ENCODE measurements around the gene CLEC4G.

CLEC4G gene

DNA sequence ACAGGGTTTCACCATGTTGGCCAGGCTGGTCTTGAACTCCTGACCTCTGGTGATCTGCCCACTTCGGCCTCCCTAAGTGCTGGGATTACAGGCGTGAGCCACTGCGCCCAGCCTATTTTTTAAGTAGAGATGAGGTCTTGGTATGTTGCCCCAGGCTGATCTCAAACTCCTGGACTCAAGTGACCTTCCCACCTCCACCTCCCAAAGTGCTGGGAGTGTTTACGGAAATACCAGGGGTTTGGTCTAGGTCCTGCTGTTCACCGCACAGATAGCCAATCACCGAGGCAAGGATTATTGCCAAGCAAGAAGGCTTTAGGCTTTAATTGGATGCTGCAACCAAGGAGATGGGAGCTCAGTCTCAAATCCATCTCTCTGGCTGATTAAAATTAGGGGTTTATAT lies 11.6 kb downstream of the CLEC4G start:
- no peak for DNase-seq

DNA sequence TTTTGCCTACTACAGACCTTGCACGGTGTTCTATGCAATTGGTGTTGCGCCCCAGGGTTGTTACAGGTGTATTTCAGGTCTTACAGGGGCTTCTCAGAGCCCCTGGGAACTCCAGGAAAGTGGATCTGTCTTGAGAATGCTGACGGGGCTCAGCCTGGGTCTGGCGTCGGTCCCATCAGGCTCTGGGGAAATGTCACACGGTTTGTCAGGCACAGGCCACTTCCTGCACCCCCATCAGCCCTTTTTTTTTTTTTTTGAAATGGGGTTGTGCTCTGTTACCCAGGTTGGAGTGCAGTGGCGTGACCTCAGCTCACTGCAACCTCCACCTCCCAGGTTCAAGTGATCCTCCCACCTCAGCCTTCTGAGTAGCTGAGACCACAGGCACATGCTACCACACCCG lies 13.2 kb downstream of the CLEC4G start:
- no peak for DNase-seq

DNA sequence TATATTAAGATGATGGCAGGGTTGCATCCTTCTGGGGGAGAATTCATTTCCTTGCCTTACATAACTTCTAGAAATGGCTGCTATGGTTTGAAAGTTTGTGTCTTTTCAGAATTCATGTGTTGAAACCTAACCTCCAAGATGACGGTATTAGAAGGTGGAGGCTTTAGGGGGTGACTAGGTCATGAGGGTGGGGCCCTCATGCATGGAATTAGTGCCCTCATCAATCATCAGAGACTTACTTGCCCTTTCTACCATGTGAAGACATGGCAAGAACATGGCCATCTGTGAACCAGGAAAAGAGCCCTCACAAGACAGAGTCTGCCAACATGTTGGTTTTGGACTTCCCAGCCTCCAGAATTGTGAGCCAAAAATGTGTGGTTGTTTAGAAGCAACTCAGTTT lies 15.1 kb downstream of the CLEC4G start:
- DNase-seq, result no peak

DNA sequence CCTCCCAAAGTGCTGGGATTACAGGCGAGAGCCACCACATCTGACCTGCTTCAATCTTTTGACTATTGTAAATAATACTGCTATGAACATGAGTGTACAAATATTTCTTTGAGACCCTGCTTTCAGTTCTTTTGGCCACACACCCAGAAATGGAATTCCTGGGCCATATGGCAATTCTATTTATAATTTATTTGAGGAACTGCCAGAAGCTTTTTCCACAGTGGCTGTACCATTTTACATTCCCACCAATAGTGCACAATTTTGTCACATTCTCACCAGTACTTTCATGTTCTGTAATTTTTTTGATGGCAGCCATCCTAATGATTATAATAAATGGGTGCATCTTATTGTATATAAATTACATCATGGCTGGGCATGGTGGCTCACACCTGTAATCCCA lies 16.2 kb downstream of the CLEC4G start:
- DNase-seq, result no peak

DNA sequence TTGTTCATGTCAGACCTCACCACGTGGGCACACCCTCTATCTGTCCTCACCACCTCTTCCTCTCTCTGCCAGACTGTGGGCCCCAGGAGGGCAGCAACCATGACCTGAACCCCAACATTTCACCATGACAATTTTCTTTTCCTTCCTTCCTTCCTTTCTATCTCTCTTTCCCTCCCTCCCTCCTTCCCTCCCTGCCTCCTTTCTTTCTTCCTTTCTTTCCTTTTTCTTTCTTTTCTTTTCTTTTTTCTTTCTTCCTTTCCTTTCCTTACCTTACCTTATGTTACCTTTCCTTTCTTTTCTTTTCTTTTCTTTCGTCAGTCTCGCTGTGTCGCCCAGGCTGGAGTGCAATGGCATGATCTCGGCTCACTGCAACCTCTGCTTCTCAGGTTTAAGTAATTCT lies 21.3 kb downstream of the CLEC4G start:
- no peak for DNase-seq

DNA sequence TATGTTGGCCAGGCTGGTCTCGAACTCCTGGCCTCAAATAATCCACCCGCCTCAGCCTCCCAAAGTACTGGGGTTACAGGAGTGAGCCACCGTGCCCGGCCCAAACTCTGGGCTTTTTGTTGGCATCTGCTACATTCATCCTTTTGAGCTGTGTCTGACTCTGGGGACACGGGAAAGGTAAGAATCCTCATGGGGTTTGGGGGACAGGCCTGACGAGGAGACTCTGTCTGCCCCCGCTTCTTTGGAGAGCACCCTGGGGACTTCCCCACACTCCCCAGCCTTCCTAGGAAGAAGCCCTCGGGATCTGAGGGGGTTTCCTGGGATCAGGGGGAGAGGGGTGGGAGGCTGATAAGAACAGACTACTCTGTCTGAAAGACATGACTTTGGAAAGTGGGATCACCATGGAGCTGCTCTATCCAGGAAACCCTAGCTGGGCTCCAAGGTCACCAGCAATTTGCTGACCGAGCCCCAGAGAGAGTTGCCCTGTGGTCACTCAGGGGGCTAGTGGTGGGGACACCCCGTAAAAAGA lies 21.9 kb downstream of the CLEC4G start:
- DNase-seq, result no peak

DNA sequence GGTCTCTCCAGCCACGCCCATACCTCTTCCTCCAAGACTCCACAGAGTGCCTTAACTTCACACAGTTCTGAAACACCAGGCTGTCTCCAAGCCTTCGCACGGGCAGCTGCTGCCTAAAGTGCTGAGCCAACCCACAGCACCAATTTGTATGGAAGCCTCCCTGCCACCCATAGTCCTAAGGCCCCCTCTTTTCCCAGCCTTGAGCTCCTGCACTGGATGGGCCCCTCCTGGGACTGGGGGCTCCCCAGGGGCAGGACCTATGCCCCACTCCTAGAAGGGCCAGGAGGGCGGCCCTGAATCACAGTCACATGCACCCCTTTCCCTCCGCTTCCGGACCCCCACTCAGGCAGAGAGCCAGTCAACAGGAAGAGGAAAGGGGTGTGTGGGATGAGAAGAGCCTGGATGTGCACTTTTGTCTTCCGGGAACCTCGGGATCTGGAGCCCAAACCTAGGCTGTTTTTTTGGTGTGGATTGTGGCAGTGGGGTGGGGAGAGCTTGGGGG lies 24.9 kb downstream of the CLEC4G start:
- DNase-seq, result no peak

DNA sequence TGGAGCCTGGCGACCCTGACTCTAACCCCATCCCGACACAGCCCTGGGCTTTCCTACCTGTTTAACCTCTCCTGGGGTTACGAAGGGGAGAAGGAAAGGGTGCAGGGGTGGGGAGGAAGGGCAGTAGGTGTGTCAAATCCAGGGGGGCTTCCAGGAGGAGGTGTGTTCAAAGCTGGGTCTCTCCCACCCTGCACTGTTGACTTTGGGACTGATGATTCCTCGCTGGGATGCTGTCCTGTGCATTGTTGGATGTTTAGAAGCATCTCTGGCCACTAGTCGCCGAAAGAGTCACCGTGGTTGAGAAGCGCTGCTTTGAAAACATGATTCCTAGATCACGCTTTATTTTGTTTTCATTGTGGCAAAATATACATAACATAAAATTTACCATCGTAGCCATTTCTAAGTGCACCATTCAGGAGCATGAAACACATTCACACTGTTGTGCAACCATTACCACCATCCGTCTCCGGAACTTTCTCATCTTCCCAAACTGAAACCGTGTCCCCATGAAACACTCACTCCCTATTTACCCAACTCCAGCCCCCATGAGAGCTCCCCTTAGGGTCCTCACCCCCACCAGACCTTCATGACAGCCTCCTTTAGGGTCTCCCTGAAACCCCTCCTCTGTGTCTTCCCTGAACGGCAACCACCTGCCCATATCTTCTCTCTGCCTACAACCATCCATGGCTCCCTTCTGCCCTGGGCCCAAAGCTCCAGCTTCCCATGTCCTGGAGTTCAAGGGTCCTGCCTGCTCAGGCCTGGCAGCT lies 25.5 kb downstream of the CLEC4G start:
- DNase-seq, result no peak

DNA sequence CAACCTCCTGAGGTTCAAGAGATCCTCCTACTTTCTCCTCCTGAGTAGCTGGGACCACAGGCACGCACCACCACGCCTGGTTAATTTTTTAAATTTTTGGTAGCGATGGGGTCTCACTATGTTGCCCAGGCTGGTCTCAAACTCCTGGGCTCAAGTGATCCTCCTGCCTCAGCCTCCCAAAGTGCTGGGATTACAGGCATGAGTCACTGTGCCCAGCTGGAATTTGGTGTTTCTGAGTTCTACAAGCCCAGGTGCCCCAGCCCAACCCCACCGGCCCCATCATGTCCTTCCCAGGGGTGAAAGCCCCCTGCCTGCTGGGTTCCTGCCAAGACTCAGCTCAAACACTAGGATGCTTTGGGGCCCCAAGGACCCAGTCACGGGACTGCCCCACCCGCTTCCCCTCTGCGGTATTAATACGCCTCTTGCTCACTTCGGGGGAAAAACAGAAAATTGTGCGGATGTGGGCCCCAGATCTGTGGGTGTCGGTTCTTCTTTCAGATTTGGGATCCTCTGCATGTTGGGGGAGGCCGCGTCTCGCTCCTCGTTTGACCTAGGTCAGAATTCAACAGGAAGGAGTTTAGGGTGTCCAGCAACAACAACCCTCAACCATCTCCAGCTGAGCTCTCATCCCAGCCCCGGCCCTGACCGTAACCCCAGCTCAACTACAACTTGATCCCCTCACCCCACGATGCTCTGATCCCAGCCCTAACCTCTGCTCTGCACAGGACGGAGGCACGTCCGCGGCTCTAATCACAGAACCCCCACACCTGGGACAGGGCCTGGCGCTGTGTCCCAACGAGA lies 26.3 kb downstream of the CLEC4G start:
- no peak for DNase-seq

DNA sequence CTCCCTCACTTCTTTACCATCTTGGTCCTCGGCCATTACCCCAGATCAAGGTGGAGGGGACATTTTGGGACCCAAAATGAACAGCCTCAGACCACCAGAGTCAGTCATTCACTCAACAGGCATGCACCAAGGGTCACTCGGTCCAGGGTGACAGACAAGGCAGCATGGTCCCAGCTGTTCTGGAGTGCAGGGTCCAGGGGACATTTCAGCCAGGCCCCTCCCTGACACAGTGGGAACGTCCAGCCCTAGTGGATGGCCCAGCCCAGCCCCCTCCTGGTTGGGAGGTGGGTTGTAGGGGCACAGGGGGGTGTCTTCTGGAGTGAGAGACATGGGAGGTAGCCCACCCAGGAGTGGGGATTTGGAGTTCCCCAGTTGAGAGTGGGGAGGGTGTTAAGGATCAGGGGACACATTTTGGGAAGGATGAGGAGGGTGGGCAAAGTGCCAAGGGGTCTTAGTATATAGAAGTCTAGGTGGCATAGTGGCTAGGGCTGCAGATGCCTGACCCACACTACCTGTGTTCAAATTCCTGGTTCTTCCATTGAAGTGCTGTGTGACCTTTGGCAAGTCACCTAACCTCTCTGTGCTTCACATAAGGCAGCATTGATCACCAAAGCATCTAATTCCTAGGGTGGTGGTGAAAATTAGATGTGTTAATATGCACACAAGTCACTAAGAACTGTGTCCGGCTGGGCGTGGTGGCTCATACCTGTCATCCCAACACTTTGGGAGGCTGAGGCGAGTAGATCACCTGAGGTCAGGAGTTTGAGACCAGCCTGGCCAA lies 27.4 kb downstream of the CLEC4G start:
- no peak for DNase-seq

DNA sequence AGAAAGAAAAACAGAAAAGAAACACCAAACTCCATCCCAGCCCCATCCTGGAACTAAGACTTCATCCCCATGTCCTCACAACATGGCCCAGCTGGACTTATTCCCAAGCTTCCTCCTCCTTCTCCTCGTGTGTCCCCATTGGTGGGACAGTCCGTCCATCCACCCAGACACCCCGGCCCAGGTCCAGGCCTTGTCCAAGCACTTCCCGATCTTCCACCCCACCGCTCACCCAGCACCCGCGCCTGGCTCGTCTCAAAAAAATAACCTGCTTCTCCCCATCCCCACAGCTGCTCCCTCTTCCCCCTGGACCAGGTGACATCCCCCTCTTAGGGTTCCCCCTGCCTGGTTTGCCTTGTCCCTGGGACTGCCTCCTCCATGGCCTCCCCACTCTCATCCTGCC lies 28.6 kb downstream of the CLEC4G start:
- no peak for DNase-seq

DNA sequence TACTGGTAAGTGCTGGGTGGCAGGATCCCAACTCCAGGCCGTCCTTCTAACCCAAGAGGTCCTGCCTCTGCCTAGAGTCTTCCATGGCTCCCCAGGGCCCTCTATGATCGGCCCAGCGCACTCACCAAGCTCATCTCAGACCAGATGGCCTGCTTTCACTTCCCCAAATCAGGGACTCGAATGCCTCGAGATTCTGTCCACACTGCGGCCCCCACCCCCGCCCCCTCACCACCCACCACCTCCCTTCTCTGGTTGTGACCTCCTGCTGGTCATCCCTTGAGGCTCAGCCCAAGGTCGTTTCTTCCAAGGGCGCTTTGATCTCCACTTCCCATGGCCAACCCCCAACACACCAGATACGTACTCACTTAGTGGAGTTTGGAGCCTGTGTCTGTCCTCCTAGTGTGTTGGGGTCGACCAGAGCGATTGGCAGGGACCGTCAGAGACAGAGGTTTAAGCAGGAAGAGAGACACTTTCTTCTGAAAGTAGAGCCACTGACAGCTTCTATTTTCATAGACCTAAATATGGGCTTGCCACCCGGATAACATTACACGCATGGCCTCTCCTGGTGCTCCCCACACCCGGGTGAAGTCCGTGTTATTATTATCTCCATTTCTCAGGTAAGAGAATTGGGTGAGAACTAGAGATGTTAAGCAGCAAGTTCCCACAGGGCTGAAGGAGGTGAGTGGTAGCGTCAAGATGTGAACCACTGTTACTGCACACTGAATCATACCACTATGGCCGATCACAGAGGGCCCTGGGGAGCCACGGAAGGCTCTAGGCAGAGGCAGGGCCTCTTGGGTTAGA lies 30.1 kb downstream of the CLEC4G start, which contains the start of gene FCER2:
TSS of gene FCER2 (minus strand) at position 478 of the 804 bp plus-strand sequence. CDS start 2,371 bp downstream, outside the sequence.
- no peak for DNase-seq

DNA sequence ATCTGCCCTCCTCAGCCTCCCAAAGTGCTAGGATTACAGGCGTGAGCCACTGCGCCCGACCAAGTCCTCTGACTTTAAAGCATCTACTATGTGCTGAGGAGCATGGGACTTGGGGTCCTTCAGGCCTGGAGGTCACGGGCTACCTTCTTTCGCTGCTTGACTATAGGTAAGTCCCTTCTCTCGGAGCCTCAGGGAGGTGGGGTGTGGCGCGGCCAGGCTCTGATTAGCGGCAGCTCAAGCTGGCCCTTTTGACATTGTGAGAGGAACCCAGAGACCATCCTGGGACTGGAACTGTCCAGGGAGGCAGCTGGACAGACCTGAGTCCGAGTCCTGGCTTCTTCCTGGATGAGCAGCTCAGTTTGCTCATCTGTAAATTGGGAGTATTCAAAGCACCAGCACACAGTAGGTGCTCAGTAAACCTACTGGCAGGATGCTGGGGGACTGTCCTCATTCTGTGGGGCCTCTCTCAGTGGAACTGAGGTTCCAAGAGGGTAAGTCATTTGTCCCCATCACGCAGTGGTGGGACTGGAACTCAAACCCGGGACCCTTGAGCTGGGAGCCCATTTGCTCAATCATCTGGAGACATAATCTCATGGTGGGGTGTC lies 30.8 kb downstream of the CLEC4G start:
- DNase-seq, result no peak

DNA sequence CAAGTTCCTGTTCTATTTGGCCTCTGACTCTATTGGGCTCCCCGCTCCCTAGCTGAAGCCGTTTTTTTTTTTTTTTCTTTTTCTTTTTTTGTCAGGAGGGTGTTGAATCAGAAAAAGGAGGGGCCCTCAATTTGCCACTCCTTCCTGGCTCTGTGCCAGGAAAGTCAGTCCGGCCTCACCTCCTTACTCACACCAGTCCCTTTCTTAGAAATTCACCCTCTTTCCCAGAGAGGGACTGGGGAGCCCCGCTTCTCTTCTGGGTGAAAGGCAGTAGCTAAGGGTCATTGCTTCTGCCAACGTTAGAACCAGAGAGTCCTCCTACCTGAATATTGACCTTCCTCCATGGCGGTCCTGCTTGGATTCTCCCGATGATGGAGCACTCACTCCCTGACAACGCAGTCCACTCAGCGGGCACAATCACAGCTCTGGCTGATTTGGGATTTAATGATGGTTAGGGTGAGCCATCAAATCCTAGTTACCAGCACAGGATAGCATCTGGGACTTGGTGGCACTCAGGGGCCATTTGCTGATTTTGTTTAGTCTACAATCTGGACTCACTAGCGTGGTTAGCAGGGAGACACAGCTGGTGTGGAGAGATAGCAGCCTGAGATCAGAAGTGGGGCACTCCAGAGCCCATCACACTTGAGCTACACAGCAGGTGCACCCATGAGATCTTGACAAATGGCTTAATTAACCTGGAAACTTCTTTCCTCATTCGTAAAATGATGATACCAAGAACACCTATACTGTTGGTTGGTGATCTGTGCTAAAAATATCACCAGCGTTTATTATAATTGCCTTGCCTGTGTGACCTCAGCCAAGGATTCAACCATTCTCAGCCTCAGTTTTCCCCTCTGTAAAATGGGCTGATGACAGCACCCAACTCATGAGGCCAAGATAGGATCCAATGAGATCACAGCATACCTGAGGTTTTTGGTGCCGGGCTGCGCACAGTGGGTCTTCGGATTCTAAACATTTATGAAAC lies 32.2 kb downstream of the CLEC4G start:
- DNase-seq, result no peak

DNA sequence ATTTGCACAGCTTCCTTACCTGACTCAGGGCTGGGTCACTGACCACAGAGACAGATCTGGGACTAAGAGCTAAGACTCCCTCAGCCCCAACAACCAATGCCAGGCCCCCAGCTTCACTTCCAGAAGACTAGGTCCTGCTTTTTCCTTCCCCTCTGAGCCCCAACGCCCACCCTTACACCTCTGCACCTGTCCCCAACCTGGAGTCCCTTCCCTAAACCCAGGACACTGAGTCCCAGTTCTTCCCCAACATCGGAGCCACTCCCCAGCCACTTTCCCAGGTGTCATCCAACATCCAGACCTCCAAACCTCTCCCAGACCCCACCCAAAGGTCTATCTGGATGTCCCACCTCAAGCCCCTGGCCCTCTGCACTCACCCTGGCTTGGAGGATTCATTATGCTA lies 32.9 kb downstream of the CLEC4G start:
- DNase-seq, result no peak

DNA sequence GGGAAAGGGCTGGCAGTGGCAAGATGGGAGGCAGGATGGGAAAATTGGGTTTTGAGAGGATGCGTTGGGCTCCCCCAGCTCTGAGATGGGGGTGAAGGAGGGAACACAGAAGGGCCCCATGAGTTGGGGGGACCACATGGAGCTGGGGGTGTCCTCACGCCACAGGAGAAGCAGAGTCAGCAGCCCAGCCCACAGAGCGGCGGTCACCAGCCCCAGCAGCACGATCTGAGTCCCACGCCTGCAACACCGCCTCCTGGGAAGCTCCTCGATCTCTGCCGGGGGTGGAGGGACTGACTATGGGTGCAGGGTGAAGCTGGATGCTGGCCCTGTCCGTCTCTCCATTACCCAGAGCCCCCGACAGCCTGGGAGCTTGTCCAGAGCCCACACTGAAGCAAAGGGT lies 33.3 kb downstream of the CLEC4G start:
- DNase-seq, result no peak

DNA sequence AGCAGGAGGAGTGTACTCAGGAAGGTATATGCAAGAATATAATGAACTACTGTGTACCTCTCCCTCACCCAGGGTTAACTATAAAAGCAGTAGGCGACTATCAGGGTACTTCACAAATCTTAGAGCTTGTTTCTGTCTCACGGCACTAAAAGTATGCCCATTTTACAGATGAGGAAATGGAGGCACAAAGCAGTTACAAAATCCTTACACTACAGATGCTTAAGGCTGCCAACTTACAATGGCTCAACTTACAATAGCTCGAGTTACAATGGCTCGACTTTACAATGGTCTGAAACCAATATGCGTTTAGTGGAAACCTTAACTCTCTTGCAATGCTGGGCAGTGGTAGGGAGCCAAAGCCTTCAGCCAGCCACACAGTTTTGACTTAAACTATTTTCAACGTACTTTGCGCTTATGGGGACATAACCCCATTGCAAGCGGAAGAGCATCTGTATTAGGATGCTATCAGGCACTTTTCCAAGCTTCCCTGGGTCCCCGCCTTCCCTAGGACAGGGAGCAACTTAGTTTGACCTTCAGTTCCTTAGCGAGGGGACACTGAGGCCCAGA lies 34.1 kb downstream of the CLEC4G start:
- no peak for DNase-seq

DNA sequence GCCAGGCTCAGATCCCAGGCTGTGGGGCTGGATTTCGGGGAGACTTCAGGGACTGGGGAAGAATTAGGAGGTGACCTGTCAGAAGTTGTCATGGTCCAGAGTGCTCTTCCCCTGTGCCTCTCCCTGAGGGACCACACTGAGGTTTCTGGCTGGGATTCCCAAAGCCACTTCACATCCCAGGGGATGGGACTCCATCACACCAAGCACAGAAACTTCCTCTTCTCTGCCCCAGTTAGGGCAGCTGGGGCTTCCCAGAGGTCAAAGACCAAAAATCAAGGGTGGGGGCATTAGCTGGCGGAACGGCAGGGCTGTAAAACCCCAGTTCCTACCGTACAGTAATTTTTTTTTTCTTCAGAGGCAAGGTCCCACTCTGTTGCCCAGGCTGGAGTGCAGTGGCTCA lies 37.4 kb downstream of the CLEC4G start:
- DNase-seq, result no peak

DNA sequence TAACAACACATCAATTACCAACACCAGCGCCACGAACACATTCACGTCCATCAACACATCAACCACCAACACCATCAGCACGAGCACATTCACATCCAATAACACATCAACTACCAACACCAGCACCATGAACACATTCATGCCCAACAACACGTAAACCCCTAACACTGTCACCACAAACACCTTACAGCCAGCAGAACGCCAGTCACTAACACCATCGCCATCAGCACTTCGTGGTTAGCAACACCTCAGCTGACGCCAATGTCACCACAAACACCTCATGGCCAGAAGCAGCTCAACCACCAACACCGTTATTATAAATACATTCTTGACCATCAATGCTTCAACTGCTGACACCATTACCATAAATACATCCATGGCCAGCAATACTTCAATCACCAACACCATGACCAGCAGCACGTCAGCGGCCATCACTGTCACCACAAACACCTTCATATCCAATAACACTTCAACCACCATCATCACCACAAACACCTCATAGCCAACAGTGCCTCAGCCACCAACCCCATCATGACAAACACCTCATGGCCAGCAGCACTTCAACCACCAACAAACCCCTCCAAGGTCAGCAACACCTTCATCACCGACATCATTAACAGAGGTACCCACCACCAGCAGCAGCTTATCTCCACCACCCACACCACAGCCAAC lies 39.4 kb downstream of the CLEC4G start:
- DNase-seq, result no peak

DNA sequence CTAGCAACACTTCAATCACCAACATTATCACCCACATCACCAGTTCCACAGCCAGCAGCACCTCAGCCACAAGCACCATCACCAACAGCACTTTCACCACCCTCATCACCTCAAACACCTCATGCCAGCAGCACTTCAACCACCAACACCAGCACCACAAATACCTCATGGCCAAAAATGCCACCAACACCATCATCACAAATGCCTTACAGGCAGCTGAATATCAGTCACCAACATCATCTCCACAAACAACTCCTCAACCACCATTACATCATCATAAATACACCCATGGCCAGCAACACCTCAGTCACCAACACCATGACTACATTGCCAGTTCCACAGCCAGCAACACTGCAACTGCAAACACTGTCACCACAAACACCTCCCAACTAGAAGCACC lies 40.4 kb downstream of the CLEC4G start:
- no peak for DNase-seq
